ENCODE results near the gene S100A4.

DNA sequence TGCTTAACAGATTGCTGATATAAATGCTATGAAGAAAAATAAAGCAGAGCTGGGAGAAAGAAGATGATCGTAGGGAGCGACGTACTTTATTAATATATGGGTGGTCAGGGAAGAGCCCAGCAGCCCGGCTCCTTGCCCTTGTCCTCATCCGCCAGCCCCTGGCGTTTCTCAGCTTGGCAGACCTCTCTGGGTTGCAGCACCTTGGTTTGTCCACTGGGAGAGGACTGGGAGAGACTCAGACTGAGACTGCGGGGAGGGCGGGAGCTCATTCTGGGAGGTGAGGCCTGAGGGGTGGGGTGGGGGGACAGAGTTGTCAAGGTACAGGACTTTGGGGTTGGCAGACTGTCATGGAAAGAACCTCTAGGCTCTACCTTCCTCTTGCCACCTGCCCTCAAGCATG, 6.7 kb upstream of the S100A4 start:
- TF ChIP-seq POLR2AphosphoS5 (IDR thresholded peaks at IDR 0.05) = no peak
- no peak for TF ChIP-seq POLR2A (IDR thresholded peaks at IDR 0.05)
- TF ChIP-seq, protein P1, sequence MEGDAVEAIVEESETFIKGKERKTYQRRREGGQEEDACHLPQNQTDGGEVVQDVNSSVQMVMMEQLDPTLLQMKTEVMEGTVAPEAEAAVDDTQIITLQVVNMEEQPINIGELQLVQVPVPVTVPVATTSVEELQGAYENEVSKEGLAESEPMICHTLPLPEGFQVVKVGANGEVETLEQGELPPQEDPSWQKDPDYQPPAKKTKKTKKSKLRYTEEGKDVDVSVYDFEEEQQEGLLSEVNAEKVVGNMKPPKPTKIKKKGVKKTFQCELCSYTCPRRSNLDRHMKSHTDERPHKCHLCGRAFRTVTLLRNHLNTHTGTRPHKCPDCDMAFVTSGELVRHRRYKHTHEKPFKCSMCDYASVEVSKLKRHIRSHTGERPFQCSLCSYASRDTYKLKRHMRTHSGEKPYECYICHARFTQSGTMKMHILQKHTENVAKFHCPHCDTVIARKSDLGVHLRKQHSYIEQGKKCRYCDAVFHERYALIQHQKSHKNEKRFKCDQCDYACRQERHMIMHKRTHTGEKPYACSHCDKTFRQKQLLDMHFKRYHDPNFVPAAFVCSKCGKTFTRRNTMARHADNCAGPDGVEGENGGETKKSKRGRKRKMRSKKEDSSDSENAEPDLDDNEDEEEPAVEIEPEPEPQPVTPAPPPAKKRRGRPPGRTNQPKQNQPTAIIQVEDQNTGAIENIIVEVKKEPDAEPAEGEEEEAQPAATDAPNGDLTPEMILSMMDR (IDR thresholded peaks at IDR 0.05) = no peak
- TF ChIP-seq EP300 (IDR thresholded peaks at IDR 0.05; ENCODE audit: low read depth) = no peak

All from transverse colon (tissue), 4 donors.